Thoracic aorta endothelial cell (primary cell): ENCODE data around the gene EXD1. TPM values are rescaled to one million over a fixed set of nuclear protein-coding genes. Genes with fewer than 3 reads are reported as not detected.

Experiments used
- total RNA-seq: library from RNA; depleted of rRNA; stranded (reverse); fragments of >200 nt; gene quantifications from 2 replicates; pipeline ENCODE4 v1.2.3, GENCODE V29; 2012

The EXD1 gene
- total RNA-seq = not detected in 2 replicates

DNA sequence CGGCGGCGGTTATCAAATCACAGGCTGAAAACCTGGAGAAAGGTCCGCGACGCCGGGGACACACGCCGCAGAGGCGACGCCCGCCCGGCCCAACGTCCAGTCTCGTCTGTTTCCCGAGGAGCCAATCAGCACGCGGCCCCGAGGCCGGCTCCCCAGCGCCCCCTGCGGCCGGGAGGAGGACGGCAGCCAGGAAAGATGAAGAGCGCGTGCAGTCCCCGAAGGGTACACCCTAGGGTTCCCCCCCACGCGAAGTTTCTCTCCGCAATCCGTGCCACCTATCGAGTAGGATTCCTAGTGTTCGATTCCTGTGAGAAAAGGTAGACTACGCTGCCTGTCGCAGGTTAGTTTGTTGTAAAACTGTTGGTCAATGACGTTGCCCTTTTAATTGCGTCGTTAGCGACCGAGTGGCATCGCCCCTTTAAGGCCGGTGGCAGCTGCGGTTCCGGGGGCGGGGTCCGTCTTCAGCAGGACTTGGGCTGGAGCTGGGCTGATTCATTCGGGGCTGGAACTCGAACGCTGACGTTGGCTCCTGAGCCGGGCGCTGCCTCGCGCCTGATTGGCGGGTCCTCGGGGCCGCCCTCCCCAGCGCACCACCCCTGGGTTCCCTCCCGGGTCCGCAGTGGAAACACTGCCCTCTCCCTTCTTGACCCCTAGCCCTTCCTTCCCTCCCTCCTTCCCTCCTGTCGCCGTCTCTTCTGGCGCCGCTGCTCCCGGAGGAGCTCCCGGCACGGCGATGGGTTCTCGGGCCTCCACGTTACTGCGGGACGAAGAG is at the start of gene EXD1, which contains the start of gene CHP1:
Gene EXD1, minus strand, starts transcription at position 108 of the 772 bp plus-strand sequence. CDS start 4,182 bp downstream, outside the sequence.
Gene CHP1, plus strand, starts transcription at position 619 of the 772 bp plus-strand sequence. Its CDS starts 115 bp downstream, at position 734.

Other genes with a start within 250 kb of the EXD1 start
- 31.9 and 32.8 TPM in 2 replicates for gene INO80, start 114.5 kb downstream of the EXD1 start, total RNA-seq
- gene CHP1, start 511 bp upstream of the EXD1 start, total RNA-seq = 117 and 133 TPM in 2 replicates
- gene OIP5, start 101.8 kb upstream of the EXD1 start, total RNA-seq = 11.4 and 16.9 TPM in 2 replicates
- 96.3 and 172 TPM in 2 replicates for gene NUSAP1, start 102.1 kb upstream of the EXD1 start, total RNA-seq
- gene NDUFAF1, start 171.7 kb upstream of the EXD1 start, total RNA-seq = 29.1 and 31.2 TPM in 2 replicates
- gene RTF1, start 186.3 kb upstream of the EXD1 start, total RNA-seq = 49.3 and 55.9 TPM in 2 replicates